GM12878 (cell line): ENCODE results near the gene TOPORS. TPM values are rescaled to one million over a fixed set of nuclear protein-coding genes. Genes with fewer than 3 reads are reported as not detected.

Source experiments
- ATAC-seq: fragments of 200-7000 bp; cut with Tn5 transposase; 3 replicates; pipeline ENCODE4 v1.9.1; 2020; ENCODE audit warnings: mild to moderate bottlenecking, moderate library complexity
- BruUV-seq: library from RNA; stranded (reverse); fragments of 400-500 nt; replicated peaks from 2 replicates; lab custom pipeline; 2021; lab: Mats Ljungman, UMichigan
- CTCF ChIA-PET: fragments of 300-600 bp; sonication (Branson Sonifier 250); formaldehyde crosslinking; extraction: SDS; loops from one replicate; lab custom pipeline; 2021; ENCODE audit warnings: inconsistent platforms; lab: Yijun Ruan, JAX
- POLR2A ChIA-PET: fragments of 350-600 bp; formaldehyde crosslinking; extraction: SDS; loops from one replicate; lab custom pipeline; 2021; ENCODE audit warnings: inconsistent platforms; lab: Charles Lee
- RAD21 ChIA-PET: fragments of 300-600 bp; sonication (Branson Sonifier 250); formaldehyde crosslinking; loops from one replicate; lab custom pipeline; 2023; ENCODE audit warnings: antibody characterized with exemption; ENCODE audit not compliant: unreplicated experiment; lab: Charles Lee
- SMC1A ChIA-PET: fragments of 300-600 bp; sonication (Branson Sonifier 250); formaldehyde crosslinking; loops from one replicate; lab custom pipeline; 2023; ENCODE audit not compliant: unreplicated experiment, uncharacterized antibody; lab: Charles Lee
- DNase-seq: peaks from one replicate; pipeline ENCODE4 v3.0.0-alpha.2; 2011; ENCODE audit warnings: low read depth, low spot score
- FAIRE-seq: peaks from 3 replicates; lab custom pipeline; 2011; peaks lifted over from hg19 to GRCh38; lab: Jason Lieb, UNC
- H2AFZ ChIP-seq: 2 replicates; pipeline ENCODE4 v1.6.0; 2011; ENCODE audit warnings: low read depth, low read length, control low read depth; ENCODE audit not compliant: control insufficient read depth
- H3K27ac ChIP-seq: 2 replicates; pipeline ENCODE4 v1.5.1; 2011; ENCODE audit warnings: control low read depth; ENCODE audit not compliant: control insufficient read depth, insufficient read depth
- H3K27me3 ChIP-seq, 2 experiments: replicated peaks in 1 of 2; 2 replicates each; pipeline versions ENCODE4 v1.6.0 to v1.6.1; 2011; ENCODE audit warnings: low read length in 1 of 2; ENCODE audit not compliant: control insufficient read depth in 2 of 2, insufficient read depth in 2 of 2
- H3K36me3 ChIP-seq, 2 experiments: 2 replicates each; pipeline ENCODE4 v1.5.1; 2011; ENCODE audit warnings: low read length in 1 of 2; ENCODE audit not compliant: control insufficient read depth in 2 of 2, insufficient read depth in 2 of 2
- H3K4me1 ChIP-seq: 2 replicates; pipeline ENCODE4 v1.6.1; 2011; ENCODE audit warnings: mild to moderate bottlenecking, low read length, moderate library complexity, mixed read lengths; ENCODE audit not compliant: control insufficient read depth, insufficient read depth
- H3K4me2 ChIP-seq: 2 replicates; pipeline ENCODE4 v1.6.0; 2011; ENCODE audit warnings: control low read depth; ENCODE audit not compliant: control insufficient read depth, insufficient read depth
- H3K4me3 ChIP-seq: fragments of 200-600 bp; sonication (generic); 2 replicates; pipeline ENCODE4 v1.5.1; 2016
- H3K79me2 ChIP-seq: 2 replicates; pipeline ENCODE4 v1.6.0; 2011; ENCODE audit warnings: low read length; ENCODE audit not compliant: control insufficient read depth, insufficient read depth
- H3K9ac ChIP-seq: 2 replicates; pipeline ENCODE4 v1.8.0; 2011; ENCODE audit warnings: low read length, control low read depth, mixed read lengths; ENCODE audit not compliant: control insufficient read depth, insufficient read depth
- H3K9me3 ChIP-seq: replicated peaks from 3 replicates; pipeline ENCODE4 v1.5.1; 2011; ENCODE audit warnings: mild to moderate bottlenecking, low read length; ENCODE audit not compliant: control insufficient read depth, insufficient read depth
- H4K20me1 ChIP-seq: 2 replicates; pipeline ENCODE4 v1.6.0; 2011; ENCODE audit not compliant: control insufficient read depth, insufficient read depth
- CTCF ChIP-seq, 3 experiments: IDR thresholded peaks in 2 of 3; conservative IDR thresholded peaks in 1 of 3; 2 replicates each; pipeline ENCODE4 v1.5.1; 2011; ENCODE audit warnings: low read depth in 3 of 3, low read length in 3 of 3, mild to moderate bottlenecking in 3 of 3, control low read depth in 2 of 3, moderate library complexity in 2 of 3, inconsistent platforms in 1 of 3, mixed read lengths in 1 of 3; ENCODE audit not compliant: control insufficient read depth in 2 of 3, insufficient read depth in 1 of 3; ENCODE audit errors: extremely low read depth in 1 of 3
- IKZF1 ChIP-seq: fragments of 450-650 bp; conservative IDR thresholded peaks from 2 replicates; pipeline ENCODE4 v1.6.1; 2017; ENCODE audit warnings: antibody characterized with exemption, mild to moderate bottlenecking
- IKZF2 ChIP-seq, 2 experiments: fragments of 450-650 bp; IDR thresholded peaks; 2 replicates each; pipeline ENCODE4 v1.6.1; 2017; ENCODE audit warnings: mild to moderate bottlenecking in 2 of 2, moderate library complexity in 2 of 2
- KLF5 ChIP-seq: fragments of 450-650 bp; IDR thresholded peaks from 2 replicates; pipeline ENCODE4 v1.6.1; 2014; ENCODE audit warnings: mild to moderate bottlenecking; ENCODE audit not compliant: partially characterized antibody
- NFIC ChIP-seq: IDR thresholded peaks from 2 replicates; pipeline ENCODE4 v1.6.1; 2012; ENCODE audit warnings: low read depth, mild to moderate bottlenecking, inconsistent platforms, low read length, moderate library complexity
- NR2F1 ChIP-seq: fragments of 450-650 bp; conservative IDR thresholded peaks from 2 replicates; pipeline ENCODE4 v1.6.1; 2017; ENCODE audit warnings: mild to moderate bottlenecking
- PAX8 ChIP-seq: fragments of 450-650 bp; IDR thresholded peaks from 2 replicates; pipeline ENCODE4 v1.6.1; 2017; ENCODE audit warnings: mild to moderate bottlenecking, moderate library complexity
- RAD21 ChIP-seq: IDR thresholded peaks from 2 replicates; pipeline ENCODE4 v1.6.1; 2011; ENCODE audit warnings: mild to moderate bottlenecking, low read depth, low read length, moderate library complexity; ENCODE audit not compliant: insufficient read depth
- RELA ChIP-seq: fragments of 450-650 bp; IDR thresholded peaks from 2 replicates; pipeline ENCODE4 v1.8.0; 2014; ENCODE audit warnings: borderline replicate concordance; ENCODE audit not compliant: partially characterized antibody
- SMAD1 ChIP-seq: fragments of 450-650 bp; IDR thresholded peaks from 2 replicates; pipeline ENCODE4 v1.6.1; 2018; ENCODE audit warnings: mild to moderate bottlenecking, low read depth; ENCODE audit not compliant: partially characterized antibody
- USF1 ChIP-seq: IDR thresholded peaks from 2 replicates; pipeline ENCODE4 v1.6.1; 2011; ENCODE audit warnings: borderline replicate concordance, low read depth, mild to moderate bottlenecking, moderate library complexity, mixed read lengths, low read length; ENCODE audit not compliant: insufficient read depth; ENCODE audit errors: extremely low read length
- WRNIP1 ChIP-seq: IDR thresholded peaks from 2 replicates; pipeline ENCODE4 v1.6.1; 2011; ENCODE audit warnings: low read depth, low read length, improper control_type of control experiment, borderline replicate concordance
- ZNF274 ChIP-seq: IDR thresholded peaks from one replicate; pipeline ENCODE4 v1.8.0; 2011; ENCODE audit not compliant: insufficient read length, insufficient read depth
- ZNF687 ChIP-seq: fragments of 450-650 bp; IDR thresholded peaks from 2 replicates; pipeline ENCODE4 v1.6.1; 2017; ENCODE audit warnings: mild to moderate bottlenecking, moderate library complexity
- ZSCAN29 ChIP-seq: fragments of 450-650 bp; IDR thresholded peaks from 2 replicates; pipeline ENCODE4 v1.6.1; 2017; ENCODE audit warnings: mild to moderate bottlenecking, moderate library complexity
- WGBS: methylation state at CpG from one replicate; pipeline ENCODE4 v1.1.6; 2016; ENCODE audit warnings: low lambda C conversion rate; ENCODE audit not compliant: insufficient replicate concordance, insufficient coverage; ENCODE audit errors: missing lambda C conversion rate; 5-methylcytosine and 5-hydroxymethylcytosine counted together
- in situ Hi-C: fragments of 300-500 bp; cut with MboI; formaldehyde crosslinking; loops from 9 replicates; pipeline ENCODE4 v1.14.3; 2018; ENCODE audit warnings: mixed read lengths
- intact Hi-C: fragments of 100-400 bp; cut with micrococcal nuclease; formaldehyde crosslinking; loops from one replicate; pipeline ENCODE4 v1.14.2; 2022; ENCODE audit not compliant: unreplicated experiment
- polyA plus RNA-seq, 11 experiments: library from polyadenylated mRNA; depleted of rRNA in 4 of 11; unstranded in 6 of 11; stranded (reverse) in 5 of 11; fragments of >200 nt; fragmentation: Nextera tagmentation in 4 of 11; fragmentation: Illumina TruSeq in 1 of 11; extraction: Ambion mirVana in 4 of 11; extraction: Trizol in 1 of 11; gene quantifications; 1 replicate in 1 of 11; 2 replicates in 10 of 11; pipeline versions ENCODE4 v1.2.1 to v1.2.3, GENCODE V29; 2011 to 2016; ENCODE audit warnings: inconsistent platforms in 2 of 11, missing spikeins in 2 of 11, low read depth in 1 of 11
- total RNA-seq, 4 experiments: library from RNA; depleted of rRNA in 3 of 4; stranded (reverse); fragments of >200 nt in 3 of 4; fragmentation: Illumina TruSeq in 1 of 4; extraction: Trizol in 1 of 4; gene quantifications; 2 replicates each; pipeline versions ENCODE4 v1.2.1 to v1.2.3, GENCODE V29; 2013 to 2021

The TOPORS gene
- total and polyA plus RNA-seq, 10 of the 15 experiments (the other 5 are each of a cell fraction or from before 2014, with no cell fraction given), result 6.0 to 27.8 (median 14.3) TPM

- no peak for TF ChIP-seq ZNF687
These were observed 6.5 kb downstream of the TOPORS start (continued) for GRCh38 chr9:32545884-32546283.

GRCh38 chr9:32543047-32543446 lies 9.3 kb downstream of the TOPORS start:
- ChIA-PET POLR2A (interaction anchor here (1.3 kb wide), 1 partner anchor 17 kb away, joined by 3 read pairs; the partner anchor contains the start of gene RIGI), CTCF (no interaction called here), RAD21 (no interaction called here), SMC1A (interaction anchor here (2.7 kb wide), 1 partner anchor 29 kb away, joined by 9 read pairs; no protein-coding TSS in a partner anchor)
- DNase-seq, result no peak
- Histone ChIP-seq H4K20me1 (no peaks in the 10 kb centered on the region), H2AFZ (no peak overlapping the region), H3K4me1 (no peaks in the 10 kb centered on the region), H3K27ac (no peak overlapping the region), H3K4me3 (no peak overlapping the region), H3K4me2 (no peak overlapping the region), H3K79me2 (peaks cover 22% of the 10 kb centered on the region), H3K36me3 (peaks cover 0 to 27% of the 10 kb centered on the region in 2 experiments; a peak in 2 of 4 replicates), H3K9me3 (no peaks in the 10 kb centered on the region), H3K9ac (no peak overlapping the region), H3K27me3 (no peaks in the 10 kb centered on the region)
- no peak for FAIRE-seq
- ATAC-seq, result no peak
- in situ Hi-C loops, result no loop called here
- intact Hi-C loops, result no loop called here
- WGBS, result 81% methylated on average over 4 of the region's 4 CpGs
- no TSS peak for BruUV-seq
- no peak for TF ChIP-seq IKZF2 (IDR thresholded peaks at IDR 0.05)
- no peak for TF ChIP-seq IKZF1
- TF ChIP-seq NR2F1, result no peak
- TF ChIP-seq ZSCAN29, result no peak
- TF ChIP-seq RAD21, result no peak
- no peak for TF ChIP-seq ZNF274
- no peak for TF ChIP-seq RELA
- no peak for TF ChIP-seq WRNIP1
- TF ChIP-seq PAX8, result no peak
- TF ChIP-seq SMAD1, result no peak
- no peak for TF ChIP-seq NFIC
- no peak for TF ChIP-seq KLF5
- TF ChIP-seq CTCF (IDR thresholded peaks at IDR 0.05 in 2 of 3, conservative IDR thresholded peaks at IDR 0.05 in 1 of 3; ENCODE audit: control insufficient read depth in 2 of 3, extremely low read depth in 1 of 3, insufficient read depth in 1 of 3, low read depth in 3 of 3, low read length in 3 of 3), result no peak
- no peak for TF ChIP-seq USF1
